DMS 273 (cell line): Measurements from ENCODE around the gene REEP1.

Experiments
- DNase-seq: peaks from one replicate; lab custom pipeline; 2025; ENCODE audit not compliant: unreplicated experiment; lab: John Stamatoyannopoulos, UW

The REEP1 gene

GRCh38 chr2:86226636-86227520 is 110.5 kb downstream of the REEP1 start:
- no peak for DNase-seq

GRCh38 chr2:86226070-86226469 is 111.4 kb downstream of the REEP1 start:
- no peak for DNase-seq

GRCh38 chr2:86225581-86225980 is 111.8 kb downstream of the REEP1 start:
- DNase-seq = no peak

- peak; percentile 17 for DNase-seq
Observed at GRCh38 chr2:86224645-86225355, 112.6 kb downstream of the REEP1 start.

GRCh38 chr2:86223927-86224560 is 113.4 kb downstream of the REEP1 start:
- no peak for DNase-seq

- peak; percentile 35 for DNase-seq
Observed at GRCh38 chr2:86223140-86223926, 114.1 kb downstream of the REEP1 start.

- DNase-seq = peak; percentile 78
Observed at GRCh38 chr2:86221066-86221684, 116.3 kb downstream of the REEP1 start.

- no peak for DNase-seq
Observed at GRCh38 chr2:86219896-86220295, 117.5 kb downstream of the REEP1 start.

GRCh38 chr2:86218124-86218523 is 119.3 kb downstream of the REEP1 start:
- DNase-seq = no peak

- no peak for DNase-seq
Observed at GRCh38 chr2:86216575-86217555, 120.6 kb downstream of the REEP1 start.

- no peak for DNase-seq
Observed at GRCh38 chr2:86214503-86214832, 123.0 kb downstream of the REEP1 start.

GRCh38 chr2:86213699-86214502 is 123.5 kb downstream of the REEP1 start:
- DNase-seq = peak; percentile 16

GRCh38 chr2:86213056-86213455 is 124.4 kb downstream of the REEP1 start:
- DNase-seq = no peak

- no peak for DNase-seq
Observed at GRCh38 chr2:86211796-86212188, 125.6 kb downstream of the REEP1 start.

- DNase-seq = no peak
Observed at GRCh38 chr2:86211033-86211795, 126.2 kb downstream of the REEP1 start.

- DNase-seq = no peak
Observed at GRCh38 chr2:86204458-86204857, 133.0 kb downstream of the REEP1 start.

GRCh38 chr2:86203614-86204013 is 133.8 kb downstream of the REEP1 start:
- no peak for DNase-seq

GRCh38 chr2:86202702-86203101 is 134.7 kb downstream of the REEP1 start:
- no peak for DNase-seq
